MV-4-11 (cell line): ENCODE data around the gene PAK5.

Experiments
- DNase-seq: peaks from one replicate; lab custom pipeline; 2025; lab: John Stamatoyannopoulos, UW

The PAK5 gene

GRCh38 chr20:9616455-9616805, 222.4 kb downstream of the PAK5 start:
- DNase-seq = no peak

GRCh38 chr20:9615766-9616454, 223.0 kb downstream of the PAK5 start:
- DNase-seq = peak; percentile 92

GRCh38 chr20:9615118-9615517, 223.8 kb downstream of the PAK5 start:
- DNase-seq = no peak

GRCh38 chr20:9613871-9614270, 225.0 kb downstream of the PAK5 start:
- no peak for DNase-seq

GRCh38 chr20:9611921-9612320, 227.0 kb downstream of the PAK5 start:
- DNase-seq = no peak

- no peak for DNase-seq
Measured at GRCh38 chr20:9610665-9611064, 228.2 kb downstream of the PAK5 start.

GRCh38 chr20:9609887-9610502, 228.9 kb downstream of the PAK5 start:
- DNase-seq = peak; percentile 86

- DNase-seq = no peak
Measured at GRCh38 chr20:9608639-9609340, 230.1 kb downstream of the PAK5 start.

GRCh38 chr20:9602847-9603183, 236.1 kb downstream of the PAK5 start:
- DNase-seq = no peak

- no peak for DNase-seq
Measured at GRCh38 chr20:9600562-9600961, 238.3 kb downstream of the PAK5 start.

GRCh38 chr20:9597547-9597946, 241.3 kb downstream of the PAK5 start:
- DNase-seq = no peak

- DNase-seq = no peak
Measured at GRCh38 chr20:9595763-9596162, 243.1 kb downstream of the PAK5 start.

GRCh38 chr20:9594284-9594875, 244.5 kb downstream of the PAK5 start:
- DNase-seq = no peak

- DNase-seq = no peak
Measured at GRCh38 chr20:9592419-9592818, 246.5 kb downstream of the PAK5 start.

GRCh38 chr20:9591080-9591479, 247.8 kb downstream of the PAK5 start:
- DNase-seq = no peak

- DNase-seq = peak; percentile 11
Measured at GRCh38 chr20:9590189-9590588, 248.7 kb downstream of the PAK5 start.

- no peak for DNase-seq
Measured at GRCh38 chr20:9588706-9589105, 250.2 kb downstream of the PAK5 start.

GRCh38 chr20:9583151-9583550, 255.7 kb downstream of the PAK5 start:
- no peak for DNase-seq

- no peak for DNase-seq
Measured at GRCh38 chr20:9582137-9582536, 256.7 kb downstream of the PAK5 start.

GRCh38 chr20:9581509-9581908, 257.4 kb downstream of the PAK5 start:
- peak; percentile 79 for DNase-seq

- DNase-seq = peak; percentile 57
Measured at GRCh38 chr20:9578594-9578993, 260.3 kb downstream of the PAK5 start.

GRCh38 chr20:9577397-9577796, 261.5 kb downstream of the PAK5 start:
- DNase-seq = peak; percentile 21

- peak; percentile 13 for DNase-seq
Measured at GRCh38 chr20:9576695-9577094, 262.2 kb downstream of the PAK5 start.
